DOHH2 (cell line): Measurements from ENCODE around the gene KBTBD12.

ENCODE experiments used
- EZH2phosphoT487 ChIP-seq: fragments of 200-600 bp; sonication (generic); IDR thresholded peaks from 2 replicates; pipeline ENCODE4 v1.6.1; 2017; ENCODE audit warnings: borderline replicate concordance, mild to moderate bottlenecking, antibody characterized with exemption, low read length, moderate library complexity, mixed read lengths
- TF ChIP-seq, protein P1 (sequence below): fragments of 200-600 bp; sonication (generic); IDR thresholded peaks from one replicate; pipeline ENCODE4 v1.5.1; 2014; ENCODE audit warnings: antibody characterized with exemption, mild to moderate bottlenecking, low read depth, low read length; ENCODE audit not compliant: poor library complexity, severe bottlenecking

DNA sequence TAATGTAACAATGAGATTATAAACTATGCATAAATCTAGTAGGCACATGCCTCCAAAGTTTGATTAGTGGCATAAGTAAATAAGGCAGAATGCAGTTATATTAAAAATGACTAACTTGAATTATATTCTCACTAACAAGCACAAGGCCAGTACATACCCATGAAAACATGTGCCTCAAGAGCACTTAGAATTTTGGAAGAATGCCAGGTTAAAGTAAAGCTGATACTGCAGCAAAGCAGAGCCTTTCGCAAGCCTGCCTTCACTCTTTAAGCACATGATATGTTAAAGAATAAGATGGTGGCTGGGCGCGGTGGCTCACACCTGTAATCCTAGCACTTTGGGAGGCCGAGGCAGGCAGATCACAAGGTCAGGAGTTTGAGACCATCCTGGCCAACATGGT lies 49.0 kb downstream of the KBTBD12 start:
- TF ChIP-seq, protein P1, sequence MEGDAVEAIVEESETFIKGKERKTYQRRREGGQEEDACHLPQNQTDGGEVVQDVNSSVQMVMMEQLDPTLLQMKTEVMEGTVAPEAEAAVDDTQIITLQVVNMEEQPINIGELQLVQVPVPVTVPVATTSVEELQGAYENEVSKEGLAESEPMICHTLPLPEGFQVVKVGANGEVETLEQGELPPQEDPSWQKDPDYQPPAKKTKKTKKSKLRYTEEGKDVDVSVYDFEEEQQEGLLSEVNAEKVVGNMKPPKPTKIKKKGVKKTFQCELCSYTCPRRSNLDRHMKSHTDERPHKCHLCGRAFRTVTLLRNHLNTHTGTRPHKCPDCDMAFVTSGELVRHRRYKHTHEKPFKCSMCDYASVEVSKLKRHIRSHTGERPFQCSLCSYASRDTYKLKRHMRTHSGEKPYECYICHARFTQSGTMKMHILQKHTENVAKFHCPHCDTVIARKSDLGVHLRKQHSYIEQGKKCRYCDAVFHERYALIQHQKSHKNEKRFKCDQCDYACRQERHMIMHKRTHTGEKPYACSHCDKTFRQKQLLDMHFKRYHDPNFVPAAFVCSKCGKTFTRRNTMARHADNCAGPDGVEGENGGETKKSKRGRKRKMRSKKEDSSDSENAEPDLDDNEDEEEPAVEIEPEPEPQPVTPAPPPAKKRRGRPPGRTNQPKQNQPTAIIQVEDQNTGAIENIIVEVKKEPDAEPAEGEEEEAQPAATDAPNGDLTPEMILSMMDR, result no peak
- no peak for TF ChIP-seq EZH2phosphoT487
